Ovary (tissue), 9 donors: ENCODE results near the gene TNFSF11. TPM values are rescaled to one million over a fixed set of nuclear protein-coding genes. Genes with fewer than 3 reads are reported as not detected.
"Not testable (repeated sequence)": the region's sequence is repeated elsewhere in the genome, so short reads cannot be mapped to it uniquely, and the experiment has no call there.

Experiments
- DNase-seq, 5 donors: peaks; one replicate each; pipeline ENCODE4 v3.0.0-alpha.2; 2019 to 2020
- H3K27ac ChIP-seq, 2 donors: fragments of 200-600 bp; one replicate each; pipeline versions ENCODE4 v1.5.1 to v1.8.0; 2019 to 2022
- H3K27me3 ChIP-seq: fragments of 200-600 bp; one replicate; pipeline ENCODE4 v1.8.0; 2022
- H3K36me3 ChIP-seq: fragments of 200-600 bp; sonication (generic); one replicate; pipeline ENCODE4 v1.5.1; 2019
- H3K4me1 ChIP-seq: one replicate; pipeline ENCODE4 v1.8.1; 2013; ENCODE audit warnings: mild to moderate bottlenecking, moderate library complexity; ENCODE audit not compliant: insufficient read depth
- H3K4me3 ChIP-seq: fragments of 200-600 bp; sonication (generic); one replicate; pipeline ENCODE4 v1.5.1; 2017
- H3K9me3 ChIP-seq, 2 donors: fragments of 200-600 bp in 1 of 2; sonication (generic) in 1 of 2; one replicate each; pipeline versions ENCODE4 v1.5.1 to v1.8.1; 2013 to 2019; ENCODE audit warnings: mild to moderate bottlenecking in 1 of 2, moderate library complexity in 1 of 2
- EP300 ChIP-seq: sonication (generic); formaldehyde crosslinking; IDR thresholded peaks from one replicate; pipeline ENCODE4 v1.6.1; 2017; ENCODE audit warnings: antibody characterized with exemption
- POLR2A ChIP-seq: fragments of 450-650 bp; IDR thresholded peaks from one replicate; pipeline ENCODE4 v1.6.1; 2017; ENCODE audit warnings: antibody characterized with exemption, mild to moderate bottlenecking, moderate library complexity
- WGBS, 3 donors: extraction: QIAGEN DNeasy Blood & Tissue Kit in 1 of 3; methylation state at CpG; one replicate each; pipeline versions ENCODE4 v1.1.5 to v1.1.7; 2013 to 2017; 5-methylcytosine and 5-hydroxymethylcytosine counted together
- intact Hi-C, 4 donors: fragments of 100-400 bp; cut with DNase I; formaldehyde crosslinking; loops; one replicate each; pipeline versions ENCODE4 v1.11.0 to v1.15.1; 2022 to 2023
- polyA plus RNA-seq, 2 donors: library from polyadenylated mRNA; stranded (reverse); fragments of 200-250 nt in 1 of 2; fragments of 350-450 nt in 1 of 2; fragmentation: Illumina TruSeq in 1 of 2; extraction: RNeasy Lipid Tissue Mini Kit (QIAGEN cat#74804) in 1 of 2; gene quantifications; one replicate each; pipeline ENCODE4 v1.2.3, GENCODE V29; 2013 to 2014
- total RNA-seq, 7 donors: library from RNA; depleted of rRNA in 2 of 7; stranded (reverse); fragments of >200 nt in 2 of 7; fragmentation: NEBNext Ultra II Directional in 3 of 7; extraction: Animal tissue kit (Norgen Biotek cat#: 25700) in 3 of 7; gene quantifications; one replicate each; pipeline versions ENCODE4 v1.1.0 to v1.2.4, GENCODE V29; 2016 to 2023
- TF ChIP-seq, protein P1 (sequence below), 3 donors: fragments of 450-650 bp in 2 of 3; fragments of 200-600 bp in 1 of 3; IDR thresholded peaks; one replicate each; pipeline versions ENCODE4 v1.5.1 to v1.8.0; 2016 to 2022; ENCODE audit warnings: antibody characterized with exemption in 3 of 3, mild to moderate bottlenecking in 1 of 3
- donor health status: DM: no; HTN: no; CAD: no; lungs with moderate emphysema.
- donor health status: DM: no; HTN: no; CAD: no.
- donor health status: Bipolar disorder and iron deficiency.
- donor health status: DM: yes; HTN: yes; CAD: no.
- donor health status: DM: no; HTN: no; CAD: no.
- donor health status: DM: yes; HTN: yes; CAD: no.

Gene TNFSF11
- total and polyA plus RNA-seq, 9 donors: 0.13 TPM; not detected in 8

DNA sequence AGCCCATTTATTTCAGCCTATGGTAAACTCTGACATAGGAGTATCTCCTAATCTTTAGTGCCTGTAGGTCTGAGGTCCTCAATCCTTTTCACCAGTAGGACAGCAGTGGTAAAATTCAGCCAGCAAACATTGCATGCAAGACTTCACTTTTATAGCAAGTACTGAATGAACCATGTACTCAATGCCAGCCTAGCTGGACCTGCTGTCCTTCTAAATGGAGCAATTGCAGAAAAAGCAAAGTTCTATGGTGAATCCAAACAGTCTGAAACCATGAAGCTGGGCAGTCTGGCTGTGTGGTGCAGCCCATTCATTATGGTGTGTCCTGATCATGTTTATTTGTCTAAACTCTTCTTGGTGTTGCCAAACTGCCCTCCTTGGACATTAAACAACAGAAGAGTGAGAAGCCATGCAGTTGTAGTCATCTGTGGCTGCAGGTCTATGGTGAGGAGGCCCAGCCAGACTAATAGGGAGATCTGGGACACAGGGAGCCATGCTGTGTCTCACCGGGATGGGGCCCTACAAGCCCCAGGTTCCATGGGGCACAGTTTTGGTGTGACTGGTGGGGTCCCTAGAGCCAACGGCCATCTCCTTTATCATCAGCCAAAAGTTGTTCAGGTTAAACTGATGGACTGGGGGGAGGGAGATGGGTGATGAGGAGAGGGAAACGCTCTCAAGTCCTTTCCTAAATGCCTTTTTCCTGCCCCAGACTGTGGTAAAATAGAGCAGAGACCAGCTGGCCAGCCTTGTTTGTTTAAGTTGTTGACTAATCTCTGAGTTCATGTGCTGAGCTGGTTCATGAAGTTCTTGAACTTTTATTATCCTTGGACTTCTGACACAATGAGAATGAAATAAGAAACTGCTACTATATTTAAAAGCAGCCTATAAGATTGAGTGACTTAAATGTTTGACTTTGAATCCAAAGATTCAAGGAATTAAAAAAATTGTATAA is 20.6 kb upstream of the TNFSF11 start:
- Histone ChIP-seq H3K4me1 (no peaks in the 10 kb centered on the region), H3K4me3 (no peak overlapping the region), H3K36me3 (no peaks in the 10 kb centered on the region), H3K9me3 (no peaks in the 10 kb centered on the region), H3K27me3 (no peaks in the 10 kb centered on the region), H3K27ac (no peak overlapping the region)
- no peak for DNase-seq
- TF ChIP-seq, protein P1, sequence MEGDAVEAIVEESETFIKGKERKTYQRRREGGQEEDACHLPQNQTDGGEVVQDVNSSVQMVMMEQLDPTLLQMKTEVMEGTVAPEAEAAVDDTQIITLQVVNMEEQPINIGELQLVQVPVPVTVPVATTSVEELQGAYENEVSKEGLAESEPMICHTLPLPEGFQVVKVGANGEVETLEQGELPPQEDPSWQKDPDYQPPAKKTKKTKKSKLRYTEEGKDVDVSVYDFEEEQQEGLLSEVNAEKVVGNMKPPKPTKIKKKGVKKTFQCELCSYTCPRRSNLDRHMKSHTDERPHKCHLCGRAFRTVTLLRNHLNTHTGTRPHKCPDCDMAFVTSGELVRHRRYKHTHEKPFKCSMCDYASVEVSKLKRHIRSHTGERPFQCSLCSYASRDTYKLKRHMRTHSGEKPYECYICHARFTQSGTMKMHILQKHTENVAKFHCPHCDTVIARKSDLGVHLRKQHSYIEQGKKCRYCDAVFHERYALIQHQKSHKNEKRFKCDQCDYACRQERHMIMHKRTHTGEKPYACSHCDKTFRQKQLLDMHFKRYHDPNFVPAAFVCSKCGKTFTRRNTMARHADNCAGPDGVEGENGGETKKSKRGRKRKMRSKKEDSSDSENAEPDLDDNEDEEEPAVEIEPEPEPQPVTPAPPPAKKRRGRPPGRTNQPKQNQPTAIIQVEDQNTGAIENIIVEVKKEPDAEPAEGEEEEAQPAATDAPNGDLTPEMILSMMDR (IDR thresholded peaks at IDR 0.05): no peak
- TF ChIP-seq POLR2A: no peak
- no peak for TF ChIP-seq EP300
- intact Hi-C loops: no loop called here
- 69 to 85% (median 72%) methylated on average over 3 of the region's 3 CpGs for WGBS, 3 donors

GRCh38 chr13:42559057-42559456 is 14.9 kb upstream of the TNFSF11 start:
- no peak overlapping the region for H3K4me3 ChIP-seq
- no peaks in the 10 kb centered on the region for H3K36me3 ChIP-seq
- H3K27me3 ChIP-seq: no peaks in the 10 kb centered on the region
- intact Hi-C loops: no loop called here
- no peaks in the 10 kb centered on the region for H3K4me1 ChIP-seq
- H3K27ac ChIP-seq: no peak overlapping the region
- no peak for DNase-seq
- H3K9me3 ChIP-seq: no peaks in the 10 kb centered on the region
- TF ChIP-seq, protein P1 (IDR thresholded peaks at IDR 0.05): no peak
- TF ChIP-seq EP300: no peak
- TF ChIP-seq POLR2A: no peak

DNA sequence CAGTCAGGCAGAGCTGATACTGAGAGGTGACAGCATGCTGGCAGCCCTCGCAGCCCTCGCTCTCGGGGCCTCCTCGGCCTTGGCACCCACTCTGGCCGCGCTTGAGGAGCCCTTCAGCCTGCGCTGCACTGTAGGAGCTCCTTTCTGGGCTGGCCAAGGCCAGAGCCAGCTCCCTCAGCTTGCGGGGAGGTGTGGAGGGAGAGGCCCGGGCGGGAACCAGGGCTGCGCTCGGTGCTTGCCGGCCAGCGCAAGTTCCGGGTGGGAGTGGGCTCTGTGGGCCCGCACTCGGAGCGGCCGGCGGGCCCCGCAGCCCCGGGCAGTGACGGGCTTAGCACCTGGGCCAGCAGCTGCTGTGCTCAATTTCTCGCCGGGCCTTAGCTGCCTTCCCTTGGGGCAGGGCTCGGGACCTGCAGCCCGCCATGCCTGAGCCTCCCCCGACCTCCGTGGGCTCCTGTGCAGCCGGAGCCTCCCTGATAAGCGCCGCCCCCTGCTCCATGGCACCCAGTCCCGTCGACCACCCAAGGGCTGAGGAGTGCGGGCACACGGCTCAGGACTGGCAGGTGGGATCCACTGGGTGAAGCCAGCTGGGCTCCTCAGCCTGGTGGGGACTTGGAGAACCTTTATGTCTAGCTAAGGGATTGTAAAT is 14.3 kb upstream of the TNFSF11 start:
- H3K9me3 ChIP-seq, H3K27me3 ChIP-seq, H3K4me1 ChIP-seq, H3K36me3 ChIP-seq, H3K4me3 ChIP-seq, intact Hi-C loops, DNase-seq, H3K27ac ChIP-seq: not testable (repeated sequence)
- 94 to 96% (median 94%) methylated on average over 25 to 36 of the region's 36 CpGs for WGBS, 3 donors

DNA sequence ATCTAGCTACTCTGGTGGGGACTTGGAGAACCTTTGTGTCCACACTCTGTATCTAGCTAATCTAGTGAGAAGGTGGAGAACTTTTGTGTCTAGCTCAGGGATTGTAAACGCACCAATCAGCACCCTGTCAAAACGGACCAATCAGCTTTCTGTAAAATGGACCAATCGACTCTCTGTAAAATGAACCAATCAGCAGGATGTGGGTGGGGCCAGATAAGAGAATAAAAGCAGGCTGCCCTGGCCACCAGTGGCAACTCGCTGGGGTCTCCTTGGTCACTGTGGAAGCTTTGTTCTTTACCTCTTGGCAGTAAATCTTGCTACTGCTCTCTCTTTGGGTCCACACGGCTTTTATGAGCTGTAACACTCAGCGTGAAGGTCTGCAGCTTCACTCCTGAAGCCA is 13.6 kb upstream of the TNFSF11 start:
- H3K27me3 ChIP-seq, H3K9me3 ChIP-seq, H3K27ac ChIP-seq, H3K36me3 ChIP-seq, H3K4me3 ChIP-seq, H3K4me1 ChIP-seq, intact Hi-C loops, DNase-seq: not testable (repeated sequence)
- 71 to 72% (median 72%) methylated on average over 6 of the region's 6 CpGs for WGBS, 3 donors

- intact Hi-C loops: no loop called here
- WGBS, 3 donors: 56 to 63% (median 61%) methylated on average over 3 of the region's 3 CpGs
- TF ChIP-seq EP300: no peak
- TF ChIP-seq, protein P1 (IDR thresholded peaks at IDR 0.05): no peak
- no peak for TF ChIP-seq POLR2A
- Histone ChIP-seq H3K36me3 (no peaks in the 10 kb centered on the region), H3K4me1 (no peaks in the 10 kb centered on the region), H3K4me3 (no peak overlapping the region), H3K27ac (no peak overlapping the region), H3K9me3 (no peaks in the 10 kb centered on the region), H3K27me3 (no peaks in the 10 kb centered on the region)
- DNase-seq: no peak
These were observed 12.0 kb upstream of the TNFSF11 start for GRCh38 chr13:42561752-42562467.
